Measurements from ENCODE around the gene ATXN10.

The ATXN10 gene

GRCh38 chr22:45831394-45831793, 159.8 kb downstream of the ATXN10 start:
- DNase-seq, result no peak

GRCh38 chr22:45832180-45832579, 160.5 kb downstream of the ATXN10 start:
- DNase-seq, result no peak

GRCh38 chr22:45832959-45833580, 161.4 kb downstream of the ATXN10 start:
- DNase-seq, result no peak

GRCh38 chr22:45833613-45834012, 162.0 kb downstream of the ATXN10 start:
- DNase-seq, result no peak

- DNase-seq, result no peak
Measured at GRCh38 chr22:45834241-45834640, 162.6 kb downstream of the ATXN10 start.

- DNase-seq, result no peak
Measured at GRCh38 chr22:45834795-45835194, 163.2 kb downstream of the ATXN10 start.

GRCh38 chr22:45836418-45837169, 165.0 kb downstream of the ATXN10 start:
- DNase-seq, result no peak

- DNase-seq, result no peak
Measured at GRCh38 chr22:45837508-45837907, 165.9 kb downstream of the ATXN10 start.

- DNase-seq, result no peak
Measured at GRCh38 chr22:45838305-45838887, 166.8 kb downstream of the ATXN10 start.

- DNase-seq, result no peak
Measured at GRCh38 chr22:45840483-45840882, 168.8 kb downstream of the ATXN10 start.

GRCh38 chr22:45842291-45842991, 170.8 kb downstream of the ATXN10 start:
- DNase-seq, result no peak

- DNase-seq, result no peak
Measured at GRCh38 chr22:45843031-45843430, 171.4 kb downstream of the ATXN10 start.

GRCh38 chr22:45843986-45844385, 172.4 kb downstream of the ATXN10 start:
- DNase-seq, result no peak

- DNase-seq, result no peak
Measured at GRCh38 chr22:45845076-45845487, 173.4 kb downstream of the ATXN10 start.

GRCh38 chr22:45846952-45847351, 175.3 kb downstream of the ATXN10 start:
- no peak for DNase-seq

- no peak for DNase-seq
Measured at GRCh38 chr22:45848904-45849303, 177.3 kb downstream of the ATXN10 start.

- DNase-seq, result no peak
Measured at GRCh38 chr22:45852826-45853225, 181.2 kb downstream of the ATXN10 start.

GRCh38 chr22:45855961-45856360, 184.3 kb downstream of the ATXN10 start:
- no peak for DNase-seq

GRCh38 chr22:45857519-45857918, 185.9 kb downstream of the ATXN10 start:
- DNase-seq, result no peak

- DNase-seq, result no peak
Measured at GRCh38 chr22:45859231-45860161, 187.9 kb downstream of the ATXN10 start.

- no peak for DNase-seq
Measured at GRCh38 chr22:45860201-45860600, 188.6 kb downstream of the ATXN10 start.

- no peak for DNase-seq
Measured at GRCh38 chr22:45861259-45861658, 189.6 kb downstream of the ATXN10 start.
